Prostate gland (tissue), 2 donors: Measurements from ENCODE around the gene CCDC81.

Experiments
- CTCF ChIP-seq, 4 experiments: fragments of 200-600 bp in 2 of 4; fragments of 450-650 bp in 2 of 4; sonication (generic) in 2 of 4; IDR thresholded peaks; 1 replicate in 3 of 4; 2 replicates in 1 of 4; pipeline ENCODE4 v1.5.1; 2016 to 2019; ENCODE audit warnings: antibody characterized with exemption in 4 of 4, mild to moderate bottlenecking in 2 of 4, moderate library complexity in 2 of 4
- POLR2A ChIP-seq: fragments of 450-650 bp; IDR thresholded peaks from one replicate; pipeline ENCODE4 v1.6.1; 2016; ENCODE audit warnings: antibody characterized with exemption, mild to moderate bottlenecking
- POLR2AphosphoS5 ChIP-seq: sonication (generic); formaldehyde crosslinking; IDR thresholded peaks from one replicate; pipeline ENCODE4 v1.6.1; 2017; ENCODE audit warnings: antibody characterized with exemption

- TF ChIP-seq CTCF (IDR thresholded peaks at IDR 0.05) (no peak), POLR2A (no peak), POLR2AphosphoS5 (no peak)
Measured at GRCh38 chr11:86396396-86396795, 21.7 kb downstream of the CCDC81 start.
